Type B pancreatic cell (in vitro differentiated cells): ENCODE results near the gene CRB1. TPM values are rescaled to one million over a fixed set of nuclear protein-coding genes. Genes with fewer than 3 reads are reported as not detected.

Source experiments
- DNase-seq: peaks from one replicate; pipeline ENCODE4 v3.0.0; 2021; ENCODE audit warnings: mixed read lengths; ENCODE audit not compliant: unreplicated experiment; ENCODE audit errors: extremely low spot score
- H3K27ac Mint-ChIP-seq: 2 replicates; pipeline ENCODE4 v1.8.0; 2021; ENCODE audit warnings: mild to moderate bottlenecking, mixed read lengths
- H3K27me3 Mint-ChIP-seq: 2 replicates; pipeline ENCODE4 v1.8.0; 2021; ENCODE audit warnings: mixed read lengths
- H3K36me3 Mint-ChIP-seq: 2 replicates; pipeline ENCODE4 v1.8.0; 2021; ENCODE audit warnings: mixed read lengths
- H3K4me1 Mint-ChIP-seq: one replicate; pipeline ENCODE4 v1.8.0; 2021; ENCODE audit warnings: mixed read lengths; ENCODE audit not compliant: unreplicated experiment
- H3K4me3 Mint-ChIP-seq: 2 replicates; pipeline ENCODE4 v1.8.0; 2021; ENCODE audit warnings: mild to moderate bottlenecking, mixed read lengths
- H3K9me3 Mint-ChIP-seq: 2 replicates; pipeline ENCODE4 v1.8.0; 2021; ENCODE audit warnings: mixed read lengths
- total RNA-seq: library from RNA; stranded (reverse); gene quantifications from 2 replicates; pipeline ENCODE4 v1.2.1, GENCODE V29; 2021; ENCODE audit warnings: low replicate concordance
- TF ChIP-seq, protein P1 (sequence below): fragments of 200-600 bp; sonication (generic); conservative IDR thresholded peaks from 2 replicates; pipeline ENCODE4 v1.5.0; 2021; ENCODE audit warnings: antibody characterized with exemption, mild to moderate bottlenecking

Gene CRB1
- total RNA-seq, 1 donor from 2014 or later, result 5.7 TPM

DNA sequence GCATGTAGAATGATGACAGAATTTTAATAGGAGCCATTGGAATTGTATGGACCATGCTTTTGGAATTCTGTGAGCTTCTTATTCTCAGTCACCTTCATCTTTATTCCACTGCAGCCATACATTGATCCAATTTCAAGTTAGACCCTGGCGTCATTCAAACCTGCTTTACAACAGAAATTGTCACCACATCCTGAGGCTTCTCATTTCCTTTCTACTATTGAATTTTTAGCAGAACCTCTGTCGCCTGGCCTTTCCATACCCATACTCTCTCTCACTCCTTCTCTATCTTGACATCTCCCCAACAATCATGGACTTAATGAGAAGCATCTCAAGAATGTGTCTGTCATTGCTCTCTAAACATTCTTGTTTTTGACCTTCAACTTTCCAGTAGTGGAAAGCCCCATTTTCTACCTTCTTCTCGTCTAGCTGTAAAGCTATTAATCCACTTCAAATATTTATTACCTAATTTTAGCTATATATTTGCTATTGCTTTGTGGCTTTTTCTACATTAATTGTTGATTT lies 74.1 kb downstream of the CRB1 start:
- no peak for DNase-seq
- Mint-ChIP-seq H3K4me1 (peaks cover 4% of the 10 kb centered on the region), H3K9me3 (peaks cover 7% of the 10 kb centered on the region), H3K36me3 (peaks cover 4% of the 10 kb centered on the region), H3K27ac (no peak overlapping the region), H3K27me3 (no peaks in the 10 kb centered on the region), H3K4me3 (no peak overlapping the region)
- TF ChIP-seq, protein P1, sequence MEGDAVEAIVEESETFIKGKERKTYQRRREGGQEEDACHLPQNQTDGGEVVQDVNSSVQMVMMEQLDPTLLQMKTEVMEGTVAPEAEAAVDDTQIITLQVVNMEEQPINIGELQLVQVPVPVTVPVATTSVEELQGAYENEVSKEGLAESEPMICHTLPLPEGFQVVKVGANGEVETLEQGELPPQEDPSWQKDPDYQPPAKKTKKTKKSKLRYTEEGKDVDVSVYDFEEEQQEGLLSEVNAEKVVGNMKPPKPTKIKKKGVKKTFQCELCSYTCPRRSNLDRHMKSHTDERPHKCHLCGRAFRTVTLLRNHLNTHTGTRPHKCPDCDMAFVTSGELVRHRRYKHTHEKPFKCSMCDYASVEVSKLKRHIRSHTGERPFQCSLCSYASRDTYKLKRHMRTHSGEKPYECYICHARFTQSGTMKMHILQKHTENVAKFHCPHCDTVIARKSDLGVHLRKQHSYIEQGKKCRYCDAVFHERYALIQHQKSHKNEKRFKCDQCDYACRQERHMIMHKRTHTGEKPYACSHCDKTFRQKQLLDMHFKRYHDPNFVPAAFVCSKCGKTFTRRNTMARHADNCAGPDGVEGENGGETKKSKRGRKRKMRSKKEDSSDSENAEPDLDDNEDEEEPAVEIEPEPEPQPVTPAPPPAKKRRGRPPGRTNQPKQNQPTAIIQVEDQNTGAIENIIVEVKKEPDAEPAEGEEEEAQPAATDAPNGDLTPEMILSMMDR, result no peak

DNA sequence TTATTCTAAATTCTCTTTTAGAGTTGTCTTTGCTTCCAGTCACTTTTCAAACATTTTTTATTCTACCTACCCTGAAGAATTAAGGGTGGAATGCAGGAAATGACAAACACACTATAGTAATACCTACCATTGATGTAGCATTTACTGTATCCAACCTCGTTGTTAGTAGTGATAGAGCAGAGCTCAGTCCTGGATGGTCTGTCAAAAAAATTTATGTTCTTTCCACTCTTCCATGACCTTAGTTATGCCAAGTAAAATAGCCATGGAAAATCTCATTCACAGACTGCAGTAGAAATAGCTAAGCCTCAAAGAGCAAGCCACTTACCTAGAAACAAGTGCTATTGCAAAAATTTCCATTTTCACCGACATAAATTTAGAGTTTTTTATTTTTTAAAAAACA lies 74.6 kb downstream of the CRB1 start:
- Mint-ChIP-seq H3K4me3 (no peak overlapping the region), H3K9me3 (peaks cover 7% of the 10 kb centered on the region), H3K27ac (no peak overlapping the region), H3K36me3 (peaks cover 4% of the 10 kb centered on the region), H3K4me1 (peaks cover 4% of the 10 kb centered on the region), H3K27me3 (no peaks in the 10 kb centered on the region)
- no peak for DNase-seq
- TF ChIP-seq, protein P1, result no peak

DNA sequence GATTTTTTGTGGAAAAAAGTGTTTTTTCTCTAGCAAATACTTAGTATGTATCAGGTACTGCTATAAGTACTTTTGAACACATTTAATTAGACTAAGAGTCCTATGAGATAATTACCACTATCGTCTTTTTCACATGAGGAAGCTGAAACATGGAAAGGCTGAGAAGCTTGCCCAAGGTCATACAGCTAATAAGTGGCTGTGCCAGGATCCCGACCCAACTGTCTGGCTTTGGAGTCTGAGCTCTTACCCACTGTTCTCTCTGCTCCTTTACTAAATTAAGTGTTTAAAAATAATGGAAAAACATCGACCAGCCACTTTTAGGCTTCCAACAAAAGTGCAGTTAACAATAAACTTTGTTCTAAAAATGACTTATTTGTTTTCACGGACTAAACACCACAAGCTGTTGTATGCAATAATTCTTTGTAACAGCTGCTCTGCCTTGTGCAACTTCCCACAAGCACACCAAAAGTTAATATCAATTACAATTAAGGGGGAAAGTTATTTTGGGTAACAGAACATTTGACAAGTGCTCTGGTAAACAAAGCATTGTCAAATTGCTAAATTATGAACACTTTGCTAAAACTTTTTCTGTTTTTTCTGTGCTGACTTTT lies 75.7 kb downstream of the CRB1 start:
- peaks cover 4% of the 10 kb centered on the region for H3K36me3 Mint-ChIP-seq

DNA sequence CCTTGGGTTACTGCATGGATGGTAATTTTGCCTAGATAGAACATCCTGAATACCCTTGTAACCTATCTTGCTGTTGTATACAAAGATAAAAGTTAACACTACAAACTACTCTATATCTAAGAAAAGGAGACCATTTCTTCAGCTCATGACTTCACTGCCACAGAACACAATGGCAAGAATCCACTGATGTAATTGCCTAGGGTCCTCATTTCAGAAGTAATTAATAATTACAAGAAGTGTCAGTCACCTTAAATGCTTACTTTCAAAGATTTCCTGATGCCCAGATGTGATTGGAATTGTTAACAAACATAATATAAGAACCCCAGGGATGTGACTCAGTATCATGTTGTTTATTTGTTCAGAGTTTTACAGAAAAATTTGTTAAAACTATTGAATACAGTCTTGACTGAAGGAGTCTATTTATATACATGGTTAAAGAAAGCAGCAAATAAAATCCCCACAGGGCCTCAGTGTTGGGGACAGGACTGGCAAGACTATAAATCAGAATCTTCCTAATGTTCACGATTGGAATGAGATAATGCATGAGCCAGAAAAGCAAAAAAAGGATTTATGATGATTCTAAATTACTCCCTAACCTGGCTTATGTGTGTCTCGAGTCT lies 83.9 kb downstream of the CRB1 start:
- TF ChIP-seq, protein P1, result no peak
- H3K4me1 Mint-ChIP-seq, result peaks cover 7% of the 10 kb centered on the region
- no peaks in the 10 kb centered on the region for H3K36me3 Mint-ChIP-seq

More for the DNA sequence above, 75.7 kb downstream of the CRB1 start:
- Mint-ChIP-seq H3K4me3 (no peak overlapping the region), H3K9me3 (peaks cover 7% of the 10 kb centered on the region), H3K4me1 (peaks cover 4% of the 10 kb centered on the region), H3K27ac (no peak overlapping the region), H3K27me3 (no peaks in the 10 kb centered on the region)
- no peak for DNase-seq
- TF ChIP-seq, protein P1, result no peak

DNA sequence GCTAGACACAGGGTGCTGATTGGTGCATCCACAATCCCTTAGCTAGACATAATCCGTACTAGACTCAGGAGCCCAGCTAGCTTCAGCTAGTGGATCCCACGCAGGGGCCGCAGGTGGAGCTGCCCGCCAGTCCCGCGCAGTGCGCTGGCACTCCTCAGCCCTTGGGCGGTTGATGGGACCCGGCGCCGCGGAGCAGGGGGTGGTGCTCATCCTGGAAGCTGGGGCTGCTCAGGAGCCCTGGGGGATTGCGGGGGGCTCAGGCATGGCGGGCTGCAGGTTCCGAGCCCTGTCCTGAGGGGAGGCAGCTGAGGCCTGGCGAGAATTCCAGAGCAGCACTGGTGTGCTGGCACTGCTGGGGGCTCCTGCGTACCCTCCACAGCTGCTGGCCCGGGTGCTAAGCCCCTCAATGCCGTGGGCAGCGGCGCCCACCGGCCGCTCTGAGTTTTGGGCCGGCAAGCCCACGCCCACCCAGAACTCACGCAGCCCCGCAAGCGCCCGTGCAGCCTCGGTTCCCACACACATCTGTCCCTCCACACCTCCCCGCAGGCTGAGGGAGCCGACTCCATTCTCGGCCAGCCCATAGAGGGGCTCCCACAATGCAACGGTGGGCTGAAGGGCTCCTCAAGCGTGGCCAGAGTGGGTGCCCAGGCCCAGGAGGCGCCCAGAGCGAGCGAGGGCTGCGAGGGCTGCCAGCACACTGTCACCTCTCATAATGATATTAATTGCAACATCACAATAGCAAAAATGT lies 87.4 kb downstream of the CRB1 start:
- Mint-ChIP-seq H3K36me3 (no peaks in the 10 kb centered on the region), H3K4me3 (no peak overlapping the region), H3K27ac (no peak overlapping the region), H3K4me1 (peaks cover 7% of the 10 kb centered on the region), H3K9me3 (no peaks in the 10 kb centered on the region), H3K27me3 (no peaks in the 10 kb centered on the region)
- DNase-seq, result no peak
- TF ChIP-seq, protein P1, result no peak

More for the DNA sequence above, 83.9 kb downstream of the CRB1 start:
- no peaks in the 10 kb centered on the region for H3K9me3 Mint-ChIP-seq
- H3K4me3 Mint-ChIP-seq, result no peak overlapping the region
- H3K27me3 Mint-ChIP-seq, result no peaks in the 10 kb centered on the region
- H3K27ac Mint-ChIP-seq, result peak overlapping the region; percentile 56
- no peak for DNase-seq
